Measurements from ENCODE around the gene SMAD6.

DNA sequence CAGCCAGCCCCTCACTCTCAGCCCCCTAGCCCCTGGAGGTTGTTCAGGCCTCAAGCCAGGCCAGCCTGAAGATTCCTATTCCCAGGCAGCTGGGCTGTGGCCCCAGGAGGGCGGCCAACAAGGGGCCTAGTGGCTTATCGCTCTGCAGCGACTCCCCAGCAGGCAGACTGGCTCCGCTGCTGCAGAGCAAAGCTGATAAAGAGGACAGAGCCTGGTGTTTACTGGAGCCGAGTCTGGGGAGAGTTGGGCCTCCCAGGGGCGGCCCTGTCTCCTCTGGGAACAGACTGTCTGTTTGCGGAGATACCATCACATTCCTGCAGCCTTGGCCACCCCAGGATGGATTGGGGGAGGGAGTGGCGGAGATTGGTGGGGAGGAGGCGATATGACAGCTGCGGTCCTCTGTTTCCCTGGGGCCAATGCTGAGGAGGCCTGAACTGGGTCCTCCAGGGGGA lies 22.4 kb upstream of the SMAD6 start:
- TF ChIP-seq, protein P1, sequence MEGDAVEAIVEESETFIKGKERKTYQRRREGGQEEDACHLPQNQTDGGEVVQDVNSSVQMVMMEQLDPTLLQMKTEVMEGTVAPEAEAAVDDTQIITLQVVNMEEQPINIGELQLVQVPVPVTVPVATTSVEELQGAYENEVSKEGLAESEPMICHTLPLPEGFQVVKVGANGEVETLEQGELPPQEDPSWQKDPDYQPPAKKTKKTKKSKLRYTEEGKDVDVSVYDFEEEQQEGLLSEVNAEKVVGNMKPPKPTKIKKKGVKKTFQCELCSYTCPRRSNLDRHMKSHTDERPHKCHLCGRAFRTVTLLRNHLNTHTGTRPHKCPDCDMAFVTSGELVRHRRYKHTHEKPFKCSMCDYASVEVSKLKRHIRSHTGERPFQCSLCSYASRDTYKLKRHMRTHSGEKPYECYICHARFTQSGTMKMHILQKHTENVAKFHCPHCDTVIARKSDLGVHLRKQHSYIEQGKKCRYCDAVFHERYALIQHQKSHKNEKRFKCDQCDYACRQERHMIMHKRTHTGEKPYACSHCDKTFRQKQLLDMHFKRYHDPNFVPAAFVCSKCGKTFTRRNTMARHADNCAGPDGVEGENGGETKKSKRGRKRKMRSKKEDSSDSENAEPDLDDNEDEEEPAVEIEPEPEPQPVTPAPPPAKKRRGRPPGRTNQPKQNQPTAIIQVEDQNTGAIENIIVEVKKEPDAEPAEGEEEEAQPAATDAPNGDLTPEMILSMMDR (conservative IDR thresholded peaks at IDR 0.05; ENCODE audit: low read depth, low read length) = no peak
- no peak for TF ChIP-seq EZH2phosphoT487 (IDR thresholded peaks at IDR 0.05; ENCODE audit: borderline replicate concordance, low read length)
- no peak for TF ChIP-seq EZH2 (IDR thresholded peaks at IDR 0.05; ENCODE audit: low read length, unreplicated experiment)
